HPDE6-E6E7 (cell line): ENCODE results near the gene MFSD12.
"Not testable (repeated sequence)": the region's sequence is repeated elsewhere in the genome, so short reads cannot be mapped to it uniquely, and the experiment has no call there.

Source experiments
- DNase-seq: peaks from one replicate; pipeline ENCODE4 v3.0.0; 2011; ENCODE audit warnings: missing footprints; ENCODE audit errors: extremely low spot score

Gene MFSD12

DNA sequence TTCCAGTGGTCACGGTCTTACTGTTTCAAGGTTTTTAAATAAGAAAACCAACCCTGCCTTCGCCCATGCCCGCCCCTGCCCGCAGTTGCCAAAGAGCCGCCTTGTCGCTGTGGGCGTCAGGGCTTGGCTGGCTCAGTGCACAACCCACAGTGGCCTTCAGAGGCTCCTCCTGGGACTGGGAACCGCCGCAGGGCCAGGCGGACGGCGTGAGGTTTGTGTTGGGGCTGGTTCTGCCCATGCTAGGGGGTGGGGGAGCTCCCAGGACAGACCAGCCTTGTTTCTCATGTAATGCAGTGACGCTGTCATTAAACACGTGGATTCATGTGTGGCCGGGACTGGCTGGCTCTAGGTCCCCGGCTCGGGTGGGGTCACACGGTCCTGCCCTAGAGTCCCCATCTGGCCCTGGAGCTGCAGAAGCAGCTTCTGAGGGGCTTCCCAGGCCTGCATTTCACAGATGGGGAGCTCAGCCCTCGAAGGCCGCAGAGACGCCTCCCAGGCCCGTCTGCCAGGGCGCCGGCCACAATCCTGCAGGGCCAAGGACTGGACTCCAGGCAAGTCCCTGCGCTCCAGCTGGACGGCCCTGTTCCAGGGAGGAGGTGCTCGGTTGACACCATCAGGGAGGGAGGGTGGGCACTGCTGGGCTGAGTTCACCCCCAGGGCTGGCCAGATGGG lies 20.8 kb downstream of the MFSD12 start:
- no peak for DNase-seq

DNA sequence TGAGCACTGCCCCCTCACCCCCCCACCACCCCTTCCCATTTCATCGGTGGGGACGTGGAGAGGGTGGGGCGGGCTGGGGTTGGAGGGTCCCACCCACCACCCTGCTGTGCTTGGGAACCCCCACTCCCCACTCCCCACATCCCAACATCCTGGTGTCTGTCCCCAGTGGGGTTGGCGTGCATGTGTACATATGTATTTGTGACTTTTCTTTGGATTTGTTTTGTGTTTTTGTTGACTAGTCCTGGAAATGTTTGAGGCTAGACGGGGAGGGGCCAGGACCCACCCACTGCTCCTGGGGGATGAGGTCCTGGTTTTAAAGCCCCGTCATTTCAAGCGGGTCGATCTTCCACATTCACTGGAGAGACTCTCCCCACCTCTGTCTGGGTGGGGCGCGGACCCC lies 21.4 kb downstream of the MFSD12 start:
- no peak for DNase-seq

DNA sequence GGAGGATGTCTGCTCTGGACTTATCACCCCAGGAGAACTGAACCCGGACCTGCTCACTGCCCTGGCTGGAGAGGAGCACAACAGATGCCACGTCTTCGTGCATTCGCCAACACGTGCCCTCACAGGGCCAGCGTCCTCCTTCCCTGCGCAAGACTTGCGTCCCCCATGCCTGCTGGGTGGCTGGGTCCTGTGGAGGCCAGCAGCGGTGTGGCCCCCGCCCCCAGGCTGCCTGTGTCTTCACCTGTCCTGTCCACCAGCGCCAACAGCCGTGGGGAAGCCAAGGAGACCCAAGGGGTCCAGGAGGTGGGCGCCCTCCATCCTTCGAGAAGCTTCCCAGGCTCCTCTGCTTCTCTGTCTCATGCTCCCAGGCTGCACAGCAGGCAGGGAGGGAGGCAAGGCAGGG lies 21.8 kb downstream of the MFSD12 start:
- no peak for DNase-seq

DNA sequence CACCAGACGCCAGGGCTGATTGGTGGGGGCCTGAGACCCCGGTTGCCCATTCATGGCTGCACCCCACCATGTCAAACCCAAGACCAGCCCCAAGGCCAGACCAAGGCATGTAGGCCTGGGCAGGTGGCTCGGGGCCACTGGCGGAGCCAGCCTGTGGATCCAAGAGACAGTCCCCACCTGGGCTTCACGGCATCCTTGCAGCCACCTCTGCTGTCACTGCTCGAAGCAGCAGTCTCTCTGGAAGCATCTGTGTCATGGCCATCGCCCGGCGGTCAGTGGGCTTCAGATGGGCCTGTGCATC lies 22.2 kb downstream of the MFSD12 start:
- DNase-seq = no peak

DNA sequence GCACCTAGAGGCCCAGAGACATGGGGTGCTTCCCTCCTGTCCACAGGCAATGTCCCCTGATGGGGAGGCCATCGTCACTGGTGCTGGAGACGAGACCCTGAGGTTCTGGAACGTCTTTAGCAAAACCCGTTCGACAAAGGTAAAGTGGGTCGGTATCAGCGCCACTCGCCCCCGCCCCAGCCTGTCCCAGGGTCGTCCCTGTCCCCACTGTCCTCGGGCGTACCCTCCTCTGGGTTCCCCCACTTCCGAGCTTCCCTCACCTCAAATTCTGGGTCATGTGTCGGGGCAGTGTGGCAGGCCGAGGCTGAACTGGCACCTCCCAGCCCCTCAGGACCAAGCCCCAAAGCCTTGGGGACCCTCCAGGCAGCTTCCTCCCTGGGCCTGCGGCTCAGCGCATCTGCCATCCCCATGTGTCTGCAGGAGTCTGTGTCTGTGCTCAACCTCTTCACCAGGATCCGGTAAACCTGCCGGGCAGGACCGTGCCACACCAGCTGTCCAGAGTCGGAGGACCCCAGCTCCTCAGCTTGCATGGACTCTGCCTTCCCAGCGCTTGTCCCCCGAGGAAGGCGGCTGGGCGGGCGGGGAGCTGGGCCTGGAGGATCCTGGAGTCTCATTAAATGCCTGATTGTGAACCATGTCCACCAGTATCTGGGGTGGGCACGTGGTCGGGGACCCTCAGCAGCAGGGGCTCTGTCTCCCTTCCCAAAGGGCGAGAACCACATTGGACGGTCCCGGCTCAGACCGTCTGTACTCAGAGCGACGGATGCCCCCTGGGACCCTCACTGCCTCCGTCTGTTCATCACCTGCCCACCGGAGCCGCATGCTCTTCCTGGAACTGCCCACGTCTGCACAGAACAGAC lies 22.8 kb downstream of the MFSD12 start:
- DNase-seq = no peak

DNA sequence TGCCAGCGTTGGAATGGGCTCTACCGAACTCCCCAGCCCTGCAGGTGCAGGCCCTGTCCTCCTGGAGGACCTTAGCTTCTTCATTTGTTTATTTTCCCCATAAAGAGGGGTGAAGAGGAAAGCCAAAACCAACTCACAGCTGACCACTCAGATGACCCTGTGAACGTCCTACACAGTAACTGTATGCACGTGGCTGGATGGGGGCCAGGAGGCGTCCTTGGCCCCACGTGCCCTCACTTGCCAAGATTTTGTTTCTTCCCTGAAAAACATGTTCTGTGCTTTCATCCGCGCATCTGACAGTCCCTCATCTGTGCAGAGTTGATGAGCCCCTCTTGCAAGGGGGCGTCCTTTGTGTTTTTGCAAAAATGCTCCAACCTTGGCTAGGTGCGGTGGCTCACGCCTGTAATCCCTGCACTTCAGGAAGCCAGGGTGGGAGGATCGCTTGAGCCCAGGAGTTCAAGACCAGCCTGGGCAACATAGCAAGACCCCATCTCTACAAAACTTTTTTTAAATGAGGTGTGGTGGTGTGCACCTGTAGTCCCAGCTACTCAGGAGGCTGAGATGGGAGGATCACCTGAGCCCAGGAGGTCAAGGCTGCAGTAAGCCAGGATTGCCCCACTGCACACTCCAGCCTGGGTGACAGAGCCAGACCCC lies 23.7 kb downstream of the MFSD12 start:
- DNase-seq = no peak

DNA sequence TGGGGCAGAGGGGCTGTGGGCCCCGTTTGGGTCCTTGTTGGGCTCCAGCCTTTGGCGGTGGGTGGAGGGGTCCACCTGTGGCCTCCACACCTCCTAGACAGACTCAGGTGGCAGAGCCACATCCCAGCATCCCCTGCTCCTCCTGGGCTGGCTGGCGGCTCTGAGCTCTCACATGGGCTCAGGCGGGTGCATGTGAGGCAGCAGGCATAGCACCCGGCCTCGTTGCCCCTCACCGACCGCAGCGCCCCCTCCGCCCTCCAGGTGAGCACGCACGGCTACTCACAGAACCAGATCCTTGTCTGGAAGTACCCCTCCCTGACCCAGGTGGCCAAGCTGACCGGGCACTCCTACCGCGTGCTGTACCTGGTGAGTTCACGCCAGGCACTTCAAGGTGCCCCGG lies 24.4 kb downstream of the MFSD12 start:
- no peak for DNase-seq

DNA sequence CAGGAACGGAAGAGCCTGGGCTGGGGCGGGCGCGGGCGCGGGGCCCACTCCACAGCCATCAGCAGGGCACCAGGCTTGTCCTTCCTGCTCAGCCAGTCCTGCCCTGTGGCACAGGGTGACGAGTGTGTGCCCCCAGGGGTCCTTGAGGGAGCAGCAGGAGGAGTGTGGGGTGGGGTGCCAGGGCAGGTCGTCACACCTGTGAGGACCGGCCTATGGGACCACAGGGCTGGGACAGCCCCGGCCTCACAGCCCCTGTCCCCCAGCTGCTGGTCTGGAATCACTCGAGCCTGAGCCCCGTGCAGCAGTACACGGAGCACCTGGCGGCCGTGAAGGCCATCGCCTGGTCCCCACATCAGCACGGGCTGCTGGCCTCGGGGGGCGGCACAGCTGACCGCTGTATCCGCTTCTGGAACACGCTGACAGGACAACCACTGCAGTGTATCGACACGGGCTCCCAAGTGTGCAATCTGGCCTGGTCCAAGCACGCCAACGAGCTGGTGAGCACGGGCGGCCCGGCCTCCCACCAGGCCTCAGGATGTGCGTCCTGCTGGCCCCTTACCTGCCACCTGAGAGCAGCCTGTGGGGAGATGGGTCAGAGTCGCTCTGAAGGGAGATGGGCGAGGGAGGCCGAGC lies 25.1 kb downstream of the MFSD12 start:
- no peak for DNase-seq

DNA sequence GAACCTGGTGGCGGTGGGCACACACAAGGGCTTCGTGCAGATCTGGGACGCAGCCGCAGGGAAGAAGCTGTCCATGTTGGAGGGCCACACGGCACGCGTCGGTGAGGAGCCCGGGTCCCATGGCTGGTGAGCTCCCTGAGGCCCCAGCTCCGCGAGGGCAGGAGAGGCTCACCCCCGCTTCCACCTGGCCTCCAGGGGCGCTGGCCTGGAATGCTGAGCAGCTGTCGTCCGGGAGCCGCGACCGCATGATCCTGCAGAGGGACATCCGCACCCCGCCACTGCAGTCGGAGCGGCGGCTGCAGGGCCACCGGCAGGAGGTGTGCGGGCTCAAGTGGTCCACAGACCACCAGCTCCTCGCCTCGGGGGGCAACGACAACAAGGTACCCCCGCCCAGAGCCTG lies 25.7 kb downstream of the MFSD12 start:
- DNase-seq = no peak

DNA sequence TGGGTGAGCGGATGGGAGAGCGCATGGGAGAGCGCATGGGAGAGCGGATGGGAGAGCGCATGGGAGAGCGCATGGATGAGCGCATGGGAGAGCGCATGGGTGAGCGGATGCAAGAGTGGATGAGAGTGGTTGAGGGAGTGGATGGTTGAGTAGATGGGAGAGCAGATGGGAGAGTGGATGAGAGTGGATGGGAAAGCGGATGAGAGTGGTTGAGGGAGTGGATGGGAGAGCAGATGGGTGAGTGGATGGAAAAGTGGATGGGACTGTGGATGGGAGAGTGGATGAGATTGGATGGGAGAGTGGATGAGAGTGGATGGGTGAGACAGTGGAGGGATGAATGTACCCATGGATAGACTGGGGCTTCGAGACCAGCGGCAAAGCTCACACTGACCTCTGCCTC lies 27.0 kb downstream of the MFSD12 start:
- DNase-seq = no peak

DNA sequence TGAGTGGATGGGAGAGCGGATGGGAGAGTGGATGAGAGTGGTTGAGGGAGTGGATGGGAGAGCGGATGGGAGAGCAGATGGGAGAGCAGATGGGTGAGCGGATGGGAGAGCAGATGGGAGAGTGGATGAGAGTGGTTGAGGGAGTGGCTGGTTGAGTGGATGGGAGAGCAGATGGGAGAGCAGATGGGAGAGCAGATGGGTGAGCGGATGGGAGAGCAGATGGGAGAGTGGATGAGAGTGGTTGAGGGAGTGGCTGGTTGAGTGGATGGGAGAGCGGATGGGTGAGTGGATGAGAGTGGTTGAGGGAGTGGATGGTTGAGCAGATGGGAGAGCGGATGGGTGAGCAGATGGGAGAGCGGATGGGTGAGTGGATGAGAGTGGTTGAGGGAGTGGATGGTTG lies 28.1 kb downstream of the MFSD12 start:
- DNase-seq = not testable (repeated sequence)

DNA sequence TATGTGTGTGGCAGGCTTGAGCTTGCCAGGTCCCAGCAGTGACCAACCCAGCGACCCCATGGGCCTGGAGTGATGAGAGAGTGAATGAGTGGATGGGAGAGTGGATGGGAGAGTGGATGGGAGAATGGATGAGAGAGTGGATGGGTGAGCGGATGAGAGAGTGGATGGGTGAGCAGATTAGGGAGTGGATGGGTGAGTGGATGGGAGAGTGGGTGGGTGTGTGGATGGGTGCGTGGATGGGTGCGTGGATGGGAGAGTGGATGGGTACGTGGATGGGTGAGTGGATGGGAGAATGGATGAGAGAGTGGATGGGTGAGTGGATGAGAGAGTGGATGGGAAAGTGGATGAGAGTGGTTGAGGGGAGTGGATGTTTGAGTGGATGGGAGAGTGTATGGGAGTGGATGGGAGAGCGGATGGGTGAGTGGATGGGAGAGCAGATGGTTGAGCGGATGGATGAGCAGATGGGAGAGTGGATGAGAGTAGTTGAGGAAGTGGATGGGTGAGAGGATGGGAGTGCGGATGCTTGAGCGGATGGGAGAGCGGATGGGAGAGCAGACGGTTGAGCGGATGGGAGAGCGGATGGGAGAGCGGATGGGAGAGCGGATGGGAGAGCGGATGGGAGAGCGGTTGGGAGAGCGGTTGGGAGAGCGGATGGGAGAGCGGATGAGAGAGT lies 28.7 kb downstream of the MFSD12 start:
- DNase-seq = no peak

DNA sequence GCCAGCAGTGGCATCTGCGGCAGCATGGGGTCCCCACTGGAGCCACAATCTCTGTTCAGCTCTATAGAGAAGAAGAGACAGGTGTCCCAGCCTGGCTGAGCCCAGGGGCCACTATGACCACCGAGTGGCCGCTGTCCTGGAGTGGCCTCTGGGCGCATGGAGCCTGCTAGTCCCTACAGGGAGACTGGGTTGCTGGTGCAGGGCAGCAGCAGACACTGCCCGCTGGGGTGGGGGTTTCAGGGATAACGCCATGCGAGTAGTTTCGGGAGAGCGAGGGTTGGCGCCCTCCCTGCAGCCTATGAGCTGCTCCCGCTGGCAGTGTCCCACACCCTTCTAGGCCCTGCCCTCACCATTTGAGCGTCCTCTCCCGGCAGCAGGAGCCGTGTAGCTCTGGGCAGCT lies 29.3 kb downstream of the MFSD12 start:
- DNase-seq = no peak

DNA sequence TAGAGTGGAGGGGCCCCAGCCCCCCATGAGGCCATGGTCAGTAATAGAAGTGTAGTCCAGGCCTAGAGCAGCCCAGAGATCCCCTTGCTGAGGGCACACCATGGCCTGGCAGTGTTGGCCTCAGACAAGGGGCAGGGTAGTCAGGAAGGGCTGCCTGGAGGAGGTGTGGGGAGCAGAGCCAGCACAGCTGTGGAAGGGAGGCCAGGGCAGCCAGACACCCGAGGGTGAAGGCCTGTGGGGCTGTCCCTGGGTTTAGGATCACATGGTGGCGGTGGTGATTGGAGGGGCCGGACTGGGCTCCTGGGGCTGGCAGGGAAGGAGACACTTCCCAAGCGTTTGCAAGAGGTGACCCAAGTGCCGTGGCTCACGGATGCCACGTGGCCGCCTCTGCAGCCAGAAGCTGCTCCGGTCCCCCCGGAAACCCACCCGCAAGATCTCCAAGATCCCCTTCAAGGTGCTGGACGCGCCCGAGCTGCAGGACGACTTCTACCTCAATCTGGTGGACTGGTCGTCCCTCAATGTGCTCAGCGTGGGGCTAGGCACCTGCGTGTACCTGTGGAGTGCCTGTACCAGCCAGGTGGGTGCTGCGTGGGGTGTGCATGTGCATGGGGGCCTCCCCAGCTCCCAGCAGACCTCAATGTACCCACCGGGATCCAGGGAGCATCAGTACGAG lies 30.0 kb downstream of the MFSD12 start:
- DNase-seq = no peak

DNA sequence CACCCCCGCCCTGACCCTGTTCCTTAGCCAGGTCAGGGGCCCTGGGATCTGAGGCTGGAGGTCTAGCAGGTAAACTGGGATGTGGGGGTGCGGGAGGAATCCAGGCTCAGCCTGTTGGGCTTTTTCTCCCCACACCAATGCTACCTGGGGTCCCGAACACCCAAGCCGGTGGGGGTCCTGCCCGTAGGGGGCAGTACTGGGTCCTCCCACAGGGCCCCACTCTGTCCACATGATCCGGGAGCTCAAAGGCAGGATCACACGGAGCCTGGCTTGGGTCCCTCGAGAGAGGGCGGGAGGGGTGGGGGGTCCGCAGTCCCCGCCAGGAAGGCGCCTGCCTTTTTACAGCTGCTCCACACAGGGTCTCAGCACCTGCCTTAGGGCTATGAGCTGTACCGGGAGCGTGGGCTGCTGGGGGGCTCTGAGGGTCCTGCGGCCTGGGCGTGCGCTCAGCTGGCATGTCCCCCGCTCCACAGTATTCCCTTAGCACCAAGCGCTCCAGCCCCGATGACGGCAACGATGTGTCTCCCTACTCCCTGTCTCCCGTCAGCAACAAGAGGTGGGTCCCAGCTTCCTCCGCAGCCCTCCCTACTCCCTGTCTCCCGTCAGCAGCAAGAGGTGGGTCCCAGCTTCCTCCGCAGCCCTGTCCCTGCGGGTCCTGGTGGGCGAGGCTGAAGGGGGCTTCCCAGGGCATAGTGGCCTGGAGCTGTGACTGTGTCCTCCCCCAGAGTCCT lies 30.7 kb downstream of the MFSD12 start:
- DNase-seq = no peak

DNA sequence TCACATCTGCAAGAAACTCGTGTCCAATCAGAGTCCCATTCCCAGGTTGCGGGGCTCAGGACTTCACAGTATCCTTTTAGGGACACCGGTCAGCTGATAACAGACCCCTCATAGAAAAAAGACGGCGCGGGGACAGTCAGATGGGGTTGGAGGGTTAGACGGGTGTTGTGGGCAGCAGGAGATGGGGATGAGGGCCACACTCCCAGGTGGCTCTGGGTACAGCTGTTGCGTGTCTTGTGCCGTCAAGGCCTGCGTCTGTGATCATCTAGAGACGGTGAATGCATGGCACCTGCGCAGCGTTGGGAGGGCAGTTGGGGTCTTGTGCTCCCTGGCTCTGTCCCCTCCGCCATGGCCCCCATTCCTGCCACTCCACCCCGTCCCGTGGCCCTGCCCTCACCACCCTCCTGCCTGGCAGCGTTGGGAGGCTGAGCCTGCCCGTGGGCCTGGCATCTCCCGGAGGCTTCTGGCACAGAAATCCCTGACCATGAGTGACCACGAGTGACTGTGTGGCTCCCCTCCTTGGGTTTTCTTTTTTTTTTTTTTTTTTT lies 32.4 kb downstream of the MFSD12 start:
- no peak for DNase-seq

DNA sequence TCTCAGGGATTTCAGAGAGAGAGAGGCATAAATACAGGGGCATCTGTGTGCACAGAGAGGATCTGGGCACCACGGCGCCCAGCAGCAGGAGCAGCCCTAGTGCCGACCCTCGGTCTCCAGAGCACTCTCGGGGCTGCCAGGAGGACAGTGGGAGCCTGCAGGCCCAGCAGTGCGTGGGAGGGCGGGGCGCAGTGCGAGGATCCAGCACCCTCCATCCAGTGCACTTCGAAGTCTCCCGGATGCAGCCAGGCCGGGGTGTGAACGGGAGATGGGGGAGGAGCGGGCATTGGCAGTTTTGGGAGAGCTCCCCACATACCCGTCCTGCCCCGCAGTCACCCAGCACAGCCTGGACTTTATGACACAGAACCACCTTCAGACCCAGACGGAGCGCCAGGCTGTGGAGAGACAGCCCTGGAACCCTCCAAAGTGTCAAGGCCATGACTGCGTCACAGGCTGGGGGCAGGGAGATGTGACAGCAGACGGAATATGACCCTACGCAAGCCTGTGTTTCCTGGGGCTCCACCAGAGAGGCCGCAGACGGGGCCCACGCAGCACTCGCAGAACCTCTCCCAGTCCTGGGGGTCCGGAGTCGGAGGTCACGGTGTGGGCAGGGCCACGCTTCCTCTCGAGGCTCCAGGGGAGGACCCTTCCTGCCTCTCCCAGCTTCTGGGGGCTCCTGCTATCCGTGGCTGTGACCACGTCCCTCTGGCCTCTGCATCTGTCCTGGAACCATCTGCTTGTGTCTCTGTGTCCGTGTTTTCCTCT lies 33.1 kb downstream of the MFSD12 start:
- DNase-seq = no peak

DNA sequence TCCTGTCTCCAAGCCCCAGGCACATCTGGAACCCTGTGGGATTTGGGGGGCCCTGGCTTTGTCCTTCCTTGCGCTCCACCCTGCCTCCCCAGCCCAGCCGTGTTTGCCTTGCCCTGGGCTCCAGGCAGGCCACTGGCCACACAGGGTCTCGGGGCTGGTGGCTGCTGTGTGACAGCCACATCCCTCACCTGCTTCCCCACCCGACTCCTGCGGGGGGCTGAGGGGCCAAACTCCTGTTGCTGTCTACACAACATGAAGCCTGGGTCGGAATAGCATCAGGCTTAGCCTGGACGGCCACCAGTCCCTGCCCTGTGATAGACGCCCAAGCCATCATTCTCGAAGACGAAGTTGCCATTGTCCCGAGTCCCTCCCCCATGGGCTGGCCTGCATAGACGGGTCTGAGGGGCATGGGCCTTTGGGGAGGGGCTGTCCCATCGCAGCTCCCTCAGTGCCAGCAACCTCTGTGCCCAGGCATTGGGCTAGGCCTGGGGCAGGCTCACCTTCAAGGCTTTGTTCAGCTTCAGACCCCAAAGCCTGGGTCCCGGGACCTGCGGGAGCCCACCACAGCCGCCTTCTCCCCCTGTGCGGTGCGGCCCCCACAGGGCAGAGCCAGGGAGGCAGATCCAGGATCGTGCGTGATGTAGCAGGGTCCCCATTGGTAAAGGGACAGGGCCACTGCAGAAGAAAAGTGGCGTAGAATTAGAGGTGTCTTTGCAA lies 33.9 kb downstream of the MFSD12 start:
- DNase-seq = no peak
